Smooth muscle cell of the coronary artery (primary cell): ENCODE results near the gene CDYL. TPM values are rescaled to one million over a fixed set of nuclear protein-coding genes. Genes with fewer than 3 reads are reported as not detected.

Experiments
- total RNA-seq: library from RNA; depleted of rRNA; stranded (reverse); fragments of >200 nt; gene quantifications from 2 replicates; pipeline ENCODE4 v1.2.3, GENCODE V29; 2014; ENCODE audit warnings: low replicate concordance

Gene CDYL
- 17.0 and 34.6 TPM in 2 replicates for total RNA-seq

GRCh38 chr6:4776131-4776492, at the start of gene CDYL:
Gene CDYL, plus strand, starts transcription at chr6:4776404. Its CDS starts 380 bp downstream, at chr6:4776784.

GRCh38 chr6:5003604-5004372, 227.6 kb downstream of the CDYL start, which contains the start of gene RPP40:
Gene RPP40, minus strand, starts transcription at chr6:5004037. Its CDS starts 35 bp downstream, at chr6:5004002.

Other genes starting within 250 kb of the CDYL start
- gene RPP40, start 227.6 kb downstream of the CDYL start, total RNA-seq = 4.8 and 7.7 TPM in 2 replicates